ENCODE measurements around the gene ATXN10. TPM values are rescaled to one million over a fixed set of nuclear protein-coding genes. Genes with fewer than 3 reads are reported as not detected.

ATXN10 gene
- total RNA-seq, 1 experiment from 2014 or later, result 122 TPM

GRCh38 chr22:45889539-45890350 lies 218.1 kb downstream of the ATXN10 start:
- DNase-seq (ENCODE audit: low read depth), result peak; percentile 39

- DNase-seq (ENCODE audit: low read depth), result no peak
Measured at GRCh38 chr22:45890351-45890635, 218.7 kb downstream of the ATXN10 start.

GRCh38 chr22:45891021-45891421 lies 219.4 kb downstream of the ATXN10 start:
- DNase-seq (ENCODE audit: low read depth), result no peak

GRCh38 chr22:45891471-45891995 lies 219.9 kb downstream of the ATXN10 start:
- no peak for DNase-seq (ENCODE audit: low read depth)

- DNase-seq (ENCODE audit: low read depth), result no peak
Measured at GRCh38 chr22:45891996-45892621, 220.5 kb downstream of the ATXN10 start.

- DNase-seq (ENCODE audit: low read depth), result no peak
Measured at GRCh38 chr22:45892681-45893461, 221.2 kb downstream of the ATXN10 start.

GRCh38 chr22:45893516-45893915 lies 221.9 kb downstream of the ATXN10 start:
- DNase-seq (ENCODE audit: low read depth), result peak; percentile 60

Other genes with a start within 250 kb of the ATXN10 start
- 23.9 and 34.9 TPM in 2 replicates for gene FBLN1, start 169.0 kb upstream of the ATXN10 start, total RNA-seq (2014; rRNA removed; shearing (Covaris generic))